Peyer's patch (tissue), 4 donors: ENCODE results near the gene SPG21. TPM values are rescaled to one million over a fixed set of nuclear protein-coding genes. Genes with fewer than 3 reads are reported as not detected.
A peak's percentile ranks its signal among the peaks of the same experiment; 100 is the strongest.

Experiments
- DNase-seq, 3 donors: peaks; one replicate each; pipeline ENCODE4 v3.0.0-alpha.2; 2017 to 2019
- H3K27ac ChIP-seq, 4 donors: fragments of 200-600 bp; sonication (generic); one replicate each; pipeline ENCODE4 v1.5.1; 2016 to 2019
- H3K27me3 ChIP-seq, 2 donors: fragments of 200-600 bp; sonication (generic); one replicate each; pipeline ENCODE4 v1.5.1; 2019
- H3K36me3 ChIP-seq, 3 donors: fragments of 200-600 bp; sonication (generic); one replicate each; pipeline ENCODE4 v1.5.1; 2016 to 2019
- H3K4me1 ChIP-seq, 4 donors: fragments of 200-600 bp; sonication (generic); one replicate each; pipeline ENCODE4 v1.5.1; 2016 to 2019
- H3K4me3 ChIP-seq, 4 donors: fragments of 200-600 bp; sonication (generic); 1 replicate in 3 of 4; 2 replicates in 1 of 4; pipeline ENCODE4 v1.5.1; 2016 to 2019; ENCODE audit warnings: mild to moderate bottlenecking in 1 of 4
- H3K9me3 ChIP-seq, 4 donors: fragments of 200-600 bp; sonication (generic); one replicate each; pipeline ENCODE4 v1.5.1; 2016 to 2019; ENCODE audit warnings: mild to moderate bottlenecking in 1 of 4
- CTCF ChIP-seq, 6 experiments: fragments of 450-650 bp in 4 of 6; fragments of 200-600 bp in 2 of 6; sonication (generic) in 1 of 6; IDR thresholded peaks; one replicate each; pipeline ENCODE4 v1.5.1; 2017 to 2019; ENCODE audit warnings: antibody characterized with exemption in 6 of 6, mild to moderate bottlenecking in 3 of 6, moderate library complexity in 1 of 6
- POLR2A ChIP-seq, 2 donors: fragments of 450-650 bp; IDR thresholded peaks; one replicate each; pipeline ENCODE4 v1.5.1; 2017; ENCODE audit warnings: antibody characterized with exemption in 2 of 2, mild to moderate bottlenecking in 2 of 2, moderate library complexity in 2 of 2
- total RNA-seq, 4 donors: library from RNA; depleted of rRNA; stranded (reverse); fragments of >200 nt; gene quantifications; one replicate each; pipeline ENCODE4 v1.1.0, GENCODE V29; 2016

SPG21 gene
- total RNA-seq, 4 donors from 2014 or later, result 65.6 to 85.0 (median 70.3) TPM

GRCh38 chr15:64943512-64944225 is 46.0 kb downstream of the SPG21 start:
- Histone ChIP-seq H3K9me3 (no peaks in the 10 kb centered on the region), H3K4me1 (no peaks in the 10 kb centered on the region), H3K4me3 (no peak overlapping the region), H3K36me3 (no peaks in the 10 kb centered on the region), H3K27ac (no peak overlapping the region), H3K27me3 (no peaks in the 10 kb centered on the region)
- DNase-seq, result no peak
- TF ChIP-seq CTCF (IDR thresholded peaks at IDR 0.05) (no peak), POLR2A (IDR thresholded peaks at IDR 0.05) (no peak)

- TF ChIP-seq POLR2A (IDR thresholded peaks at IDR 0.05) (no peak), CTCF (IDR thresholded peaks at IDR 0.05) (no peak)
Observed at GRCh38 chr15:64942356-64942755, 47.4 kb downstream of the SPG21 start.

GRCh38 chr15:64938192-64938591 is 51.5 kb downstream of the SPG21 start:
- TF ChIP-seq POLR2A (IDR thresholded peaks at IDR 0.05), result no peak
- no peak for TF ChIP-seq CTCF (IDR thresholded peaks at IDR 0.05)
- DNase-seq, result no peak
- Histone ChIP-seq H3K27ac (no peak overlapping the region), H3K36me3 (no peaks in the 10 kb centered on the region), H3K9me3 (no peaks in the 10 kb centered on the region), H3K4me3 (no peak overlapping the region), H3K4me1 (no peaks in the 10 kb centered on the region), H3K27me3 (no peaks in the 10 kb centered on the region)

More at GRCh38 chr15:64942356-64942755, 47.4 kb downstream of the SPG21 start:
- no peak overlapping the region for H3K4me3 ChIP-seq
- no peaks in the 10 kb centered on the region for H3K36me3 ChIP-seq
- no peaks in the 10 kb centered on the region for H3K4me1 ChIP-seq
- no peak for DNase-seq
- no peaks in the 10 kb centered on the region for H3K9me3 ChIP-seq
- no peak overlapping the region for H3K27ac ChIP-seq
- H3K27me3 ChIP-seq, result no peaks in the 10 kb centered on the region

GRCh38 chr15:64934023-64934422 is 55.7 kb downstream of the SPG21 start:
- no peak for TF ChIP-seq POLR2A (IDR thresholded peaks at IDR 0.05)
- no peak for TF ChIP-seq CTCF (IDR thresholded peaks at IDR 0.05)
- H3K4me1 ChIP-seq, result no peaks in the 10 kb centered on the region
- peak in 1 of 3 donors; percentile 15 for DNase-seq
- H3K36me3 ChIP-seq, result no peaks in the 10 kb centered on the region
- H3K4me3 ChIP-seq, result no peak overlapping the region
- H3K27ac ChIP-seq, result no peak overlapping the region
- H3K9me3 ChIP-seq, result no peaks in the 10 kb centered on the region
- no peaks in the 10 kb centered on the region for H3K27me3 ChIP-seq

GRCh38 chr15:64931381-64931780 is 58.3 kb downstream of the SPG21 start:
- no peak overlapping the region for H3K27ac ChIP-seq
- TF ChIP-seq CTCF (IDR thresholded peaks at IDR 0.05), result no peak
- TF ChIP-seq POLR2A (IDR thresholded peaks at IDR 0.05), result no peak
- no peaks in the 10 kb centered on the region for H3K9me3 ChIP-seq
- no peaks in the 10 kb centered on the region for H3K27me3 ChIP-seq
- no peak for DNase-seq
- no peaks in the 10 kb centered on the region for H3K4me1 ChIP-seq
- no peak overlapping the region for H3K4me3 ChIP-seq
- H3K36me3 ChIP-seq, result no peaks in the 10 kb centered on the region
